RWPE2 (cell line): ENCODE measurements around the gene ADAMTSL1.

Source experiments
- ATAC-seq: fragments of 200-7000 bp; cut with Tn5 transposase; 3 replicates; pipeline ENCODE4 v1.9.1; 2021; ENCODE audit warnings: low read depth
- DNase-seq: peaks from one replicate; pipeline ENCODE4 v3.0.0-alpha.2; 2020; ENCODE audit warnings: low spot score
- H3K27ac ChIP-seq: fragments of 450-650 bp; 2 replicates; pipeline ENCODE4 v1.5.1; 2017; ENCODE audit warnings: mild to moderate bottlenecking; ENCODE audit not compliant: poor library complexity, severe bottlenecking
- H3K27me3 ChIP-seq: fragments of 250-450 bp; sonication (Bioruptor Pico); 2 replicates; pipeline ENCODE4 v1.5.1; 2021; ENCODE audit warnings: mild to moderate bottlenecking, moderate library complexity; ENCODE audit not compliant: insufficient read depth, poor library complexity, severe bottlenecking
- H3K36me3 ChIP-seq: fragments of 250-450 bp; sonication (Bioruptor Pico); 2 replicates; pipeline ENCODE4 v1.5.1; 2020; ENCODE audit warnings: low read depth, mild to moderate bottlenecking, moderate library complexity
- H3K4me1 ChIP-seq: fragments of 250-450 bp; sonication (Bioruptor Pico); 2 replicates; pipeline ENCODE4 v1.5.1; 2021; ENCODE audit warnings: mild to moderate bottlenecking, moderate library complexity; ENCODE audit not compliant: insufficient read depth, poor library complexity, severe bottlenecking
- H3K4me3 ChIP-seq: fragments of 250-450 bp; sonication (Bioruptor Pico); 2 replicates; pipeline ENCODE4 v1.5.1; 2021; ENCODE audit warnings: mild to moderate bottlenecking, moderate library complexity; ENCODE audit not compliant: severe bottlenecking
- H3K9me3 ChIP-seq: fragments of 250-450 bp; sonication (Bioruptor Pico); 2 replicates; pipeline ENCODE4 v1.5.1; 2021; ENCODE audit warnings: mild to moderate bottlenecking, moderate library complexity; ENCODE audit not compliant: severe bottlenecking
- TF ChIP-seq, protein P1 (sequence below): fragments of 450-650 bp; IDR thresholded peaks from one replicate; pipeline ENCODE4 v1.5.1; 2017; ENCODE audit warnings: mild to moderate bottlenecking, moderate library complexity; ENCODE audit not compliant: poor library complexity, severe bottlenecking

ADAMTSL1 gene

DNA sequence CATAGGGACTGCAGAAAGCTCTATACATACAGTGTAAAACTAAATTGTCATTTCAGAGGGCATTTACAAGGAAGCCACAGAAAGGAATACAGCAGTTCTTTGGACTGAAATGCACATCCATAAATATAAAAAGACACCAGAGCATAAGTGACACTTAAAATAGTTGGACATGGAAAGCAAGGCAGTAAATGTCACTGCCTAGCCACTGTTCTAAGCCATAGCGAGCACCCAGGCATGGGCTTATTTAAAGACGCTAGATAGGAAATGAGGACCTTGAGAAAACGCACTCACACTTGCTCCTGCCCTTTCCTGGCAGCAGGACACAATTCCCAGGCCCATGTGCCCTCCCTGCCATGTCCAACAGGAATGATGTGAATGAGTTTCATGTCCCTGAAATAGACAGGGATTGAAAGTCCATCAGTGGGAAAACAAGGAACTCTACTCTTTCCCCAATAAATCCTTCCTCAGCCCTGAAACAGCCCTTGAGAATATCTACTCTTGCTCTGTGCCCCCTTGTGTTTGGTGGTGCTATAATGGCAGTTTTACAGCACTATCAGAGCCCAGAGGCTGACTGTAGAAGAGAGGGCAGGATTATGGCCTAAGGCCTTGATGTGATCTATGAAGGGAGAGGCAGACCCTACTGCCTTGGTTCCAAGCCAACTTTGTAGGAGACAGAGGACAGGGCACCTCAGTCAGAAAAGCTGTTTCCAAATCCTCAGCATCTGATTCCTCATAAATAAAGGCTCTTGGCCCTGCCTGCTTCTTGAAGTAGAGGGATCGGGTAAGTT is 376.1 kb downstream of the ADAMTSL1 start:
- TF ChIP-seq, protein P1, sequence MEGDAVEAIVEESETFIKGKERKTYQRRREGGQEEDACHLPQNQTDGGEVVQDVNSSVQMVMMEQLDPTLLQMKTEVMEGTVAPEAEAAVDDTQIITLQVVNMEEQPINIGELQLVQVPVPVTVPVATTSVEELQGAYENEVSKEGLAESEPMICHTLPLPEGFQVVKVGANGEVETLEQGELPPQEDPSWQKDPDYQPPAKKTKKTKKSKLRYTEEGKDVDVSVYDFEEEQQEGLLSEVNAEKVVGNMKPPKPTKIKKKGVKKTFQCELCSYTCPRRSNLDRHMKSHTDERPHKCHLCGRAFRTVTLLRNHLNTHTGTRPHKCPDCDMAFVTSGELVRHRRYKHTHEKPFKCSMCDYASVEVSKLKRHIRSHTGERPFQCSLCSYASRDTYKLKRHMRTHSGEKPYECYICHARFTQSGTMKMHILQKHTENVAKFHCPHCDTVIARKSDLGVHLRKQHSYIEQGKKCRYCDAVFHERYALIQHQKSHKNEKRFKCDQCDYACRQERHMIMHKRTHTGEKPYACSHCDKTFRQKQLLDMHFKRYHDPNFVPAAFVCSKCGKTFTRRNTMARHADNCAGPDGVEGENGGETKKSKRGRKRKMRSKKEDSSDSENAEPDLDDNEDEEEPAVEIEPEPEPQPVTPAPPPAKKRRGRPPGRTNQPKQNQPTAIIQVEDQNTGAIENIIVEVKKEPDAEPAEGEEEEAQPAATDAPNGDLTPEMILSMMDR = no peak
- Histone ChIP-seq H3K4me3 (no peak overlapping the region), H3K9me3 (no peaks in the 10 kb centered on the region), H3K27ac (no peak overlapping the region), H3K36me3 (no peaks in the 10 kb centered on the region), H3K4me1 (no peaks in the 10 kb centered on the region), H3K27me3 (no peaks in the 10 kb centered on the region)
- no peak for DNase-seq
- ATAC-seq = no peak

DNA sequence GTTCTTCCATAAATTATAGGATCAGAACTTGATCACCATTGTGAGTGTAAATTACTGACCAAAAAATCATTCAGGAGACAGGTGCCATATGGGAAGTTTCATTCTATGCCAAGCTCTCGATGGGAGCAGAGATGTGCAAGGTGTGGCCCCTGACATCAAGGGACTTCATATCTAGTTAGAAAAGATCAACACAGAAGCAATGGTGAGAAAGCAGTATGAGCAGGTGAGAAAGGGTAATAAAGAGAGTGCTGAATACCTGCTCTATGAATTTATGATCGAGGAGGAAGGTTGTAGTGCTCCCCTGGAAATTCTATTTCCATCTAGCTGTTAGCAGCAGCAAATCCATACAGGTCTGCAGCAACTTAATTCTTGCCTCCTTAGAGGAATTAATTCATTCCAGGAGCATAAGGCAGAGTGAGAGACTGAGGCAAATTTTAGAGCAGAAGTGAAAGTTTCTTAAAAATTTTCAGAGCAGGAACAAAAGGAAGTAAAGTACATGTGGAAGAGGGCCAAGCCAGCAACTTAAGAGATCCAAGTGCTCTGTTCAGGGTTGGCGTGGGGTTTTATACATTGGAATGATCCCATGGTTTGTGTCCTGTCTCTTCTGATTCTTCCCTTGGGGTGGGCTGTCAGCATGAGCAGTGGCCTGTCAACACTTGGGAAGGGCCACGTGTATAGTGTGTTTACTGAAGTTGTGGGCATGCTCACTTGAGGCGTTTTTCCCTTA is 377.3 kb downstream of the ADAMTSL1 start:
- Histone ChIP-seq H3K4me3 (no peak overlapping the region), H3K27me3 (no peaks in the 10 kb centered on the region), H3K27ac (no peak overlapping the region), H3K36me3 (no peaks in the 10 kb centered on the region), H3K4me1 (no peaks in the 10 kb centered on the region), H3K9me3 (no peaks in the 10 kb centered on the region)
- ATAC-seq = no peak
- TF ChIP-seq, protein P1 = no peak
- DNase-seq = no peak

DNA sequence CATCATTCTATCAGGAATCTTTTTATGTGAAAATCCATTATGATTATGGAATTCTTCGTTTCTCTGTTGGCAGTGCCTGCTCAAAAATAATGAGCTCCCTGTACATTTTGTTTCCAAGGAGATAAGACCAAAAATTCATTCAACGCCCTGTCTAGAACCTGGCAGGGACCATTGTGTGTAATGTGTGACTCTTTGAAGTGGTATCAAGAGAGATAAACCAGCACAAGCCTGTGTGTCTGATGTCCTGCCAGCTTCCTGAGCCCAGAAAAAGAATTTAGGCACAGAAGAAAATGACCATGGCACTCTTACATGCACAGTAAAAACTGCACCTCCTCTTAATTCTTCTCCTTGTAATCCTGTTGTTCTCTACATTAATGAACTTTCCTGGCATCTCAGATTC is 381.7 kb downstream of the ADAMTSL1 start:
- DNase-seq (no peak), ATAC-seq (no peak)
- TF ChIP-seq, protein P1 = no peak

GRCh38 chr9:18857334-18857733 is 383.4 kb downstream of the ADAMTSL1 start:
- no peak overlapping the region for H3K27ac ChIP-seq
- no peak overlapping the region for H3K4me3 ChIP-seq
- no peaks in the 10 kb centered on the region for H3K27me3 ChIP-seq
- H3K4me1 ChIP-seq = no peaks in the 10 kb centered on the region
- no peaks in the 10 kb centered on the region for H3K9me3 ChIP-seq
- H3K36me3 ChIP-seq = no peaks in the 10 kb centered on the region
- TF ChIP-seq, protein P1 = no peak
- ATAC-seq = no peak
- DNase-seq = no peak

More for the DNA sequence above, 381.7 kb downstream of the ADAMTSL1 start:
- H3K9me3 ChIP-seq = no peaks in the 10 kb centered on the region
- H3K27ac ChIP-seq = no peak overlapping the region
- no peaks in the 10 kb centered on the region for H3K27me3 ChIP-seq
- H3K36me3 ChIP-seq = no peaks in the 10 kb centered on the region
- no peak overlapping the region for H3K4me3 ChIP-seq
- H3K4me1 ChIP-seq = no peaks in the 10 kb centered on the region
